Panc1 (cell line): ENCODE measurements around the gene KRTAP3-3. TPM values are rescaled to one million over a fixed set of nuclear protein-coding genes. Genes with fewer than 3 reads are reported as not detected.
A peak's percentile ranks its signal among the peaks of the same experiment; 100 is the strongest.
"Not testable (repeated sequence)": the region's sequence is repeated elsewhere in the genome, so short reads cannot be mapped to it uniquely, and the experiment has no call there.

Source experiments
- ATAC-seq: fragments of 200-7000 bp; cut with Tn5 transposase; 2 replicates; pipeline ENCODE4 v1.9.1; 2020; ENCODE audit warnings: mild to moderate bottlenecking, moderate library complexity
- BruUV-seq: library from RNA; stranded (reverse); fragments of 400-500 nt; replicated peaks from 2 replicates; lab custom pipeline; 2021; lab: Mats Ljungman, UMichigan
- CTCF ChIA-PET: fragments of 300-600 bp; sonication (Branson Sonifier 250); formaldehyde crosslinking; loops from one replicate; lab custom pipeline; 2022; ENCODE audit warnings: antibody characterized with exemption; lab: Charles Lee
- POLR2A ChIA-PET: fragments of 300-600 bp; sonication (Branson Sonifier 250); formaldehyde crosslinking; loops from one replicate; lab custom pipeline; 2022; ENCODE audit warnings: antibody characterized with exemption; lab: Charles Lee
- DNase-seq: peaks from one replicate; pipeline ENCODE4 v3.0.0-alpha.2; 2010; ENCODE audit warnings: low read depth, low spot score
- H3K27ac ChIP-seq: 2 replicates; pipeline ENCODE4 v1.5.1; 2011; ENCODE audit warnings: mild to moderate bottlenecking, low read length, inconsistent platforms
- H3K27me3 ChIP-seq: fragments of 200-500 bp; sonication (Bioruptor generic); 2 replicates; pipeline ENCODE4 v1.6.0; 2014; ENCODE audit warnings: low read length, inconsistent platforms; ENCODE audit not compliant: control insufficient read depth, insufficient read depth
- H3K36me3 ChIP-seq: fragments of 200-500 bp; sonication (Bioruptor generic); 2 replicates; pipeline ENCODE4 v1.5.1; 2014; ENCODE audit warnings: inconsistent platforms, mild to moderate bottlenecking, low read length, moderate library complexity; ENCODE audit not compliant: control insufficient read depth, insufficient read depth
- H3K4me1 ChIP-seq: 2 replicates; pipeline ENCODE4 v1.5.1; 2011; ENCODE audit warnings: inconsistent platforms, mild to moderate bottlenecking, low read length, moderate library complexity; ENCODE audit not compliant: control insufficient read depth, insufficient read depth
- H3K4me3 ChIP-seq, 2 experiments: 2 replicates each; pipeline ENCODE4 v1.5.1; 2011 to 2012; ENCODE audit warnings: low read depth in 2 of 2, low read length in 2 of 2, mild to moderate bottlenecking in 2 of 2, inconsistent platforms in 1 of 2, moderate library complexity in 1 of 2
- H3K9me3 ChIP-seq: fragments of 200-500 bp; sonication (Bioruptor generic); 2 replicates; pipeline ENCODE4 v1.5.1; 2014; ENCODE audit warnings: low read depth, mild to moderate bottlenecking, inconsistent platforms, low read length, moderate library complexity; ENCODE audit not compliant: control insufficient read depth, insufficient read depth
- REST ChIP-seq, 2 experiments: IDR thresholded peaks; 2 replicates each; pipeline ENCODE4 v1.6.1; 2011 to 2012; ENCODE audit warnings: low read depth in 2 of 2, control low read depth in 1 of 2, low read length in 1 of 2, mild to moderate bottlenecking in 1 of 2, moderate library complexity in 1 of 2; ENCODE audit not compliant: insufficient read depth in 1 of 2
- TCF7L2 ChIP-seq: IDR thresholded peaks from 2 replicates; pipeline ENCODE4 v1.6.1; 2011; ENCODE audit warnings: mild to moderate bottlenecking, low read depth, low read length, inconsistent platforms
- in situ Hi-C: cut with HindIII; loops from 2 replicates; pipeline ENCODE4 v1.10.0; 2016; ENCODE audit warnings: low sequenced_read_pairs, low pct_unique_long_range_greater_than_20kb
- intact Hi-C: fragments of 100-400 bp; cut with micrococcal nuclease; formaldehyde crosslinking; loops from one replicate; pipeline ENCODE4 v1.10.0; 2022; ENCODE audit not compliant: unreplicated experiment
- total RNA-seq: library from RNA; stranded (reverse); gene quantifications from one replicate; pipeline ENCODE4 v1.2.1, GENCODE V29; 2021; ENCODE audit not compliant: unreplicated experiment

KRTAP3-3 gene
- total RNA-seq, 1 experiment from 2014 or later = not detected

GRCh38 chr17:41040783-41041571, 47.0 kb upstream of the KRTAP3-3 start, which contains the start of gene KRTAP1-1:
Gene KRTAP1-1, minus strand, starts transcription at chr17:41041450. Its CDS starts 53 bp downstream, at chr17:41041397.
- in situ Hi-C loops, POLR2A ChIA-PET, H3K4me1 ChIP-seq, DNase-seq, H3K27ac ChIP-seq, H3K9me3 ChIP-seq, H3K4me3 ChIP-seq, H3K36me3 ChIP-seq, CTCF ChIA-PET, H3K27me3 ChIP-seq, intact Hi-C loops, BruUV-seq: not testable (repeated sequence)
- ATAC-seq = peak; percentile 68; the same call in 1 of the 2 replicates

DNA sequence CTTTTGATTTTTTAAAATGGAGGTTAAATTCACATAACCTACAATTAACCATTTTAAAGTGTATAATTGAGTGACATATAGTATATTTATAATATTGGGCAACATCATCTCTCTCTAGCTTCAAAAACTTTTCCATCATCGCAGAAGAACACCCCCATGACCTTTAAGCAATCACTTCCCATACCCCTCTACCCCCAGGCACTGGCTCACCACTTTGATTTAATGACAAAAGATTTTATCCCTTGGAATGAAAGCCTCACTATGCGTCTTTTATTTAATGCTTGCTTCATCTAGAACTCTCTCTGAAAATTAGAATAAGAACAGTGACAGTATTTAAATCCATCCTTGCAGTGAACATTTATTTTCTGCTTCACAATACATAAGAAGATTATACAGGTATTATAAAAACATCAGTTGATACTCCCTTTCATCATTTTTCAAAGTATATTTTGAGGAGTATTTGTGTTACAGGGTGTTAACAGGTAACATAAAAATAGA, 43.9 kb upstream of the KRTAP3-3 start:
- intact Hi-C loops = no loop called here
- TF ChIP-seq TCF7L2 = no peak
- TF ChIP-seq REST (IDR thresholded peaks at IDR 0.05; ENCODE audit: insufficient read depth in 1 of 2, low read depth in 2 of 2, low read length in 1 of 2) = no peak
- DNase-seq (no peak), ATAC-seq (no peak)
- no peaks in the 10 kb centered on the region for H3K36me3 ChIP-seq
- POLR2A ChIA-PET = no interaction called here
- H3K9me3 ChIP-seq = no peaks in the 10 kb centered on the region
- H3K27me3 ChIP-seq = no peaks in the 10 kb centered on the region
- no peak overlapping the region for H3K4me3 ChIP-seq
- CTCF ChIA-PET = no interaction called here
- H3K4me1 ChIP-seq = no peaks in the 10 kb centered on the region
- in situ Hi-C loops = no loop called here
- no TSS peak for BruUV-seq
- H3K27ac ChIP-seq = no peak overlapping the region

DNA sequence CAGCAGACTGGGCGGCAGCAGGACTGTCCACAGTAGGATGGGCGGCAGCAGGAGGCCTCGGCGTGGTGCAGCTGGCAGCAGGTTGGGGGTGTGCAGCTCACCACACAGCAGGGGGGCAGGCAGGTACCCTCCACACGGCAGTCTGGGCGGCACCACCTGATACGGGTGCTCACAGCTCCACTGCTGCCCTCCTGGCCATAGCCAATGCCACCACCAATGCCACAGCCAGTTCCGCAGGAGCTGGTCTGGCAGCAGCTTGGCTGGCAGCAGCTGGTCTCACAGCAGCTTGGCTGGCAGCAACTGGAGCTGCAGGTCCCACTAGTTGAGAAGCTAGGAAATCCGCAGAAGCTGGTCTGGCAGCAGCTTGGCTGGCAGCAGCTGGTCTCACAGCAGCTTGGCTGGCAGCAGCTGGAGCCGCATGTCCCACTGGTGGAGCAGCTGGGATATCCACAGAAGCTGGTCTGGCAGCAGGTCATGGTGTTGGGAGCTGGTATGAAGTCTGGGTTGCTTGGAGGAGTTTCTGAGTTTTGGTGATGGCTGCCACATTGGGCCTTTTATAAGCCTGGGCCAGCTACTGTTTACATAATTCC, 40.5 kb upstream of the KRTAP3-3 start, which contains the start of gene KRTAP1-3:
TSS of gene KRTAP1-3 (minus strand) at position 529 of the 590 bp plus-strand sequence. CDS start at position 476, 53 bp downstream.
- H3K4me3 ChIP-seq, intact Hi-C loops, CTCF ChIA-PET, in situ Hi-C loops, H3K27me3 ChIP-seq, H3K4me1 ChIP-seq, ATAC-seq, POLR2A ChIA-PET, H3K27ac ChIP-seq, BruUV-seq, H3K9me3 ChIP-seq, DNase-seq, H3K36me3 ChIP-seq: not testable (repeated sequence)
